ENCODE measurements around the gene GCLM. TPM values are rescaled to one million over a fixed set of nuclear protein-coding genes. Genes with fewer than 3 reads are reported as not detected.
"Not testable (repeated sequence)": the region's sequence is repeated elsewhere in the genome, so short reads cannot be mapped to it uniquely, and the experiment has no call there.

GCLM gene
- total RNA-seq, result 10 to 100 TPM; 21.8 to 35.0 TPM
- polyA plus RNA-seq (ENCODE audit: insufficient read length in 6 of 6), result 10 to 100 TPM in 5 of 6 donors, 1 to 10 TPM in 1; 9.0 to 12.2 (median 10.5) TPM
- long read RNA-seq, donor 1, full-length matches to known transcripts, result 8 of 8 reads
- long read RNA-seq, donor 1, partial matches to known transcripts, result 0 of 8 reads
- long read RNA-seq, donor 1, other reads (novel, unspliced or antisense), result 0 of 8 reads
- long read RNA-seq, donor 2, partial matches to known transcripts, result 0 of 1 reads
- long read RNA-seq, donor 2, other reads (novel, unspliced or antisense), result 0 of 1 reads
- long read RNA-seq, donor 3, full-length matches to known transcripts, result 3 of 3 reads
- long read RNA-seq, donor 3, partial matches to known transcripts, result 0 of 3 reads
- long read RNA-seq, donor 3, other reads (novel, unspliced or antisense), result 0 of 3 reads
- long read RNA-seq, donor 4, full-length matches to known transcripts, result 15 of 17 reads
- long read RNA-seq, donor 4, partial matches to known transcripts, result 1 of 17 reads
- long read RNA-seq, donor 4, other reads (novel, unspliced or antisense), result 1 of 17 reads
- long read RNA-seq, donor 5, full-length matches to known transcripts, result 5 of 5 reads
- long read RNA-seq, donor 5, partial matches to known transcripts, result 0 of 5 reads
- long read RNA-seq, donor 5, other reads (novel, unspliced or antisense), result 0 of 5 reads
- long read RNA-seq, donor 6, full-length matches to known transcripts, result 3 of 3 reads
- long read RNA-seq, donor 6, partial matches to known transcripts, result 0 of 3 reads
- long read RNA-seq, donor 6, other reads (novel, unspliced or antisense), result 0 of 3 reads
- long read RNA-seq, donor 7, full-length matches to known transcripts, result 4 of 4 reads
- long read RNA-seq, donor 7, partial matches to known transcripts, result 0 of 4 reads
- long read RNA-seq, donor 7, other reads (novel, unspliced or antisense), result 0 of 4 reads
- long read RNA-seq, donor 8, full-length matches to known transcripts, result 4 of 4 reads
- long read RNA-seq, donor 8, partial matches to known transcripts, result 0 of 4 reads
- long read RNA-seq, donor 8, other reads (novel, unspliced or antisense), result 0 of 4 reads
- long read RNA-seq, donor 9, result 0 reads
- long read RNA-seq, donor 10, full-length matches to known transcripts, result 23 of 27 reads
- long read RNA-seq, donor 10, partial matches to known transcripts, result 3 of 27 reads
- long read RNA-seq, donor 10, other reads (novel, unspliced or antisense), result 1 of 27 reads
- long read RNA-seq, donor 11, full-length matches to known transcripts, result 6 of 11 reads
- long read RNA-seq, donor 11, partial matches to known transcripts, result 5 of 11 reads
- long read RNA-seq, donor 11, other reads (novel, unspliced or antisense), result 0 of 11 reads
- long read RNA-seq, donor 12, full-length matches to known transcripts, result 2 of 2 reads
- long read RNA-seq, donor 12, partial matches to known transcripts, result 0 of 2 reads
- long read RNA-seq, donor 12, other reads (novel, unspliced or antisense), result 0 of 2 reads

GRCh38 chr1:93909146-93910050, at the start of gene GCLM:
Gene GCLM (minus strand): TSS chr1:93909430. CDS start chr1:93909163, 267 bp downstream.
- DNase-seq (peak; percentile 87 to 100 (median 93)), ATAC-seq (peak; percentile 98)
- peak within 1 kb of the TSS; percentile 82 to 94 for H3K27ac ChIP-seq
- H3K4me3 ChIP-seq, result peak within 1 kb of the TSS; percentile 69 to 87
- H3K27me3 ChIP-seq, result no peaks in the 10 kb centered on the region
- H3K9me3 ChIP-seq, result peaks cover 0 to 4% of the 10 kb centered on the region in 2 donors
- peaks cover 4 to 41% of the 10 kb centered on the region in 2 donors for H3K4me1 ChIP-seq
- intact Hi-C loops (cut with DNase I), result no loop called here
- no peaks in the 10 kb centered on the region for H3K36me3 ChIP-seq
- TF ChIP-seq CTCF (IDR thresholded peaks at IDR 0.05), result peak; percentile 91 to 96

- peaks cover 0 to 26% of the 10 kb centered on the region in 2 donors for H3K9me3 ChIP-seq
- no peak overlapping the region for H3K4me3 ChIP-seq
- intact Hi-C loops (cut with DNase I), result no loop called here
- no peak for TF ChIP-seq CTCF (IDR thresholded peaks at IDR 0.05)
- no peaks in the 10 kb centered on the region for H3K27me3 ChIP-seq
- DNase-seq (no peak), ATAC-seq (no peak)
- no peak overlapping the region for H3K27ac ChIP-seq
- no peaks in the 10 kb centered on the region for H3K36me3 ChIP-seq
- no peaks in the 10 kb centered on the region for H3K4me1 ChIP-seq
Measured at GRCh38 chr1:93958726-93959100, 49.5 kb upstream of the GCLM start.

- intact Hi-C loops (cut with DNase I), result no loop called here
- no peak for ATAC-seq
- peak overlapping the region in 1 of 2 donors; percentile 38 for H3K27ac ChIP-seq
- TF ChIP-seq CTCF (IDR thresholded peaks at IDR 0.05), result no peak
- H3K4me1 ChIP-seq, result no peaks in the 10 kb centered on the region
- H3K36me3 ChIP-seq, result no peaks in the 10 kb centered on the region
- DNase-seq, result no peak
- no peaks in the 10 kb centered on the region for H3K27me3 ChIP-seq
- H3K9me3 ChIP-seq, result peaks cover 0 to 26% of the 10 kb centered on the region in 2 donors
- no peak overlapping the region for H3K4me3 ChIP-seq
Measured at GRCh38 chr1:93958032-93958725, 48.9 kb upstream of the GCLM start.

GRCh38 chr1:93955765-93956164, 46.5 kb upstream of the GCLM start:
- DNase-seq (no peak), ATAC-seq (no peak)
- H3K4me1 ChIP-seq, result no peaks in the 10 kb centered on the region
- no peak overlapping the region for H3K27ac ChIP-seq
- no peak overlapping the region for H3K4me3 ChIP-seq
- H3K27me3 ChIP-seq, result no peaks in the 10 kb centered on the region
- H3K36me3 ChIP-seq, result no peaks in the 10 kb centered on the region
- intact Hi-C loops (cut with DNase I), result no loop called here
- no peak for TF ChIP-seq CTCF (IDR thresholded peaks at IDR 0.05)
- peaks cover 0 to 36% of the 10 kb centered on the region in 2 donors for H3K9me3 ChIP-seq

GRCh38 chr1:93947002-93947686, 37.9 kb upstream of the GCLM start:
- H3K36me3 ChIP-seq; H3K27ac ChIP-seq; H3K9me3 ChIP-seq; H3K4me3 ChIP-seq; H3K27me3 ChIP-seq; intact Hi-C loops (cut with DNase I); DNase-seq; H3K4me1 ChIP-seq; ATAC-seq: not testable (repeated sequence)

All from left lung (tissue), 14 donors.